GM19099 (cell line): ENCODE data around the gene FALEC.

Experiments used
- POLR2A ChIP-seq: IDR thresholded peaks from 3 replicates; pipeline ENCODE4 v1.6.1; 2011; ENCODE audit warnings: low read depth; ENCODE audit not compliant: insufficient read length; ENCODE audit errors: extremely low read depth

FALEC gene

DNA sequence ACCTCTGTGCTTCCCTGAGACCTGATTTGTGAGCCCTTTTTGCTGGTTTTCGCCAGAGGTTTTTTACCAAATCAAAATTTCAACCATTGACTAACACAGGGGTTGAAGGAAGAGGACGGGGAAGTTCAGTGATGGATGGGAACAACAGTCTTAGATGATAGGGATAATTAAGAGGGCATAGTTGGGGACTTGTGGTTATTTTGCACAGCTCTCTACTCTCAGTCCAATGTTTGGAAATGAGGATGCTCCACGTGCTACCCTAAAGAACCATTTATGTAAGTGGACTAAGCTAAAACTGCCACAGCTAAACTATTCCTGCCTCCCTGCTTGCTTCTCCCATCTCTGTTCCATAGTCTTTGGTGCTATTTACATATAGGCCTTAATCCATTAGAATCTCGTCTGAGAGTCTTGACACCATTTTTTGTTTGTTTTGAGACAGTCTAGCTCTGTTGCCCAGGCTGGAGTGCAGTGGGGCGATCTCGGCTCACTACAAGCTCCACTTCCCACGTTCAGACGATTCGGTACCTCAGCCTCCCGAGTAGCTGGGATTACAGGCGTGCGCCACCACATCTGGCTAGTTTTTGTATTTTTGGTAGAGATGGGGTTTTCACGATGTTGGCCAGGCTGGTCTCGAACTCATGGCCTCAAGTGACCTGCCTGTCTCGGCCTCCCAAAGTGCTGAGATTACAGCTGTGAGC lies 64.5 kb downstream of the FALEC start:
- no peak for TF ChIP-seq POLR2A

DNA sequence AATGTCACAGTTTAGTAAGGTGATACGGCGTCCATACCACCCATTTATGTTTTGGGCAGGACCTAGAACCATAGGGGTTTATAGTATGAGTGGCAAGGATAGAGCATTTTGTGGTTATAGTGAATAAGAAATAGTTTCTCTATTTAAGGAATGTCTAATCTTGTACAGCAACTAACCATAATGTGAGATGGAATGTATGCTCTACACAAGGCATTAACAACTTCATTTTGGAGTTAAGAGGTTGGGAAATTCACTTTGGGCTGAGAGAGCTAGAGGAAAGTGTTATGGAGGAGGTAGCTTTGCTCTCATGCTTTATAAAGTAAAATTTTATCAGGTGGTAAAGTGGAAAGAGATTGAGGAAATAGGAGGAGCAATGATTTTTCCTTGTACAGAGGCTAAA lies 66.8 kb downstream of the FALEC start:
- TF ChIP-seq POLR2A, result no peak
